HepG2 (cell line): Measurements from ENCODE around the gene TRIP4. TPM values are rescaled to one million over a fixed set of nuclear protein-coding genes. Genes with fewer than 3 reads are reported as not detected.

Experiments
- ATAC-seq: fragments of 200-7000 bp; cut with Tn5 transposase; 3 replicates; pipeline ENCODE4 v1.9.1; 2020; ENCODE audit warnings: mild to moderate bottlenecking, moderate library complexity
- BruUV-seq: library from RNA; stranded (reverse); fragments of 400-500 nt; replicated peaks from 2 replicates; lab custom pipeline; 2021; lab: Mats Ljungman, UMichigan
- CTCF ChIA-PET: fragments of 300-600 bp; formaldehyde crosslinking; extraction: SDS; loops from one replicate; lab custom pipeline; 2021; ENCODE audit warnings: low total read pairs, inconsistent platforms, low intra/inter-chr PET ratio; lab: Yijun Ruan, JAX
- POLR2A ChIA-PET: fragments of 350-600 bp; sonication (Branson Sonifier 250); formaldehyde crosslinking; loops from one replicate; lab custom pipeline; 2020; ENCODE audit warnings: antibody characterized with exemption, inconsistent platforms; lab: Yijun Ruan, JAX
- DNase-seq: peaks from one replicate; pipeline ENCODE4 v3.0.0-alpha.2; 2015; ENCODE audit warnings: low spot score
- FAIRE-seq: peaks from 3 replicates; lab custom pipeline; 2011; peaks lifted over from hg19 to GRCh38; lab: Jason Lieb, UNC
- H2AFZ ChIP-seq: one replicate; pipeline ENCODE4 v1.6.1; 2011; ENCODE audit warnings: low read length, inconsistent platforms
- H3K27ac ChIP-seq: fragments of 300-600 bp; 3 replicates; pipeline ENCODE4 v1.8.0; 2011; ENCODE audit warnings: mixed run types, mild to moderate bottlenecking, mixed read lengths, low read length, inconsistent platforms; ENCODE audit not compliant: insufficient read depth; ENCODE audit errors: extremely low read length
- H3K27me3 ChIP-seq, 2 experiments: fragments of 200-600 bp in 1 of 2; 2 replicates in 1 of 2; 3 replicates in 1 of 2; pipeline versions ENCODE4 v1.6.0 to v1.8.0; 2011; ENCODE audit warnings: low read length in 2 of 2, mild to moderate bottlenecking in 2 of 2, moderate library complexity in 2 of 2, inconsistent platforms in 1 of 2; ENCODE audit not compliant: insufficient read depth in 2 of 2, control insufficient read depth in 1 of 2
- H3K36me3 ChIP-seq, 2 experiments: fragments of 200-600 bp in 1 of 2; replicated peaks in 1 of 2; 2 replicates in 1 of 2; 3 replicates in 1 of 2; pipeline versions ENCODE4 v1.5.1 to v1.8.0; 2011; ENCODE audit warnings: low read length in 2 of 2, inconsistent platforms in 1 of 2; ENCODE audit not compliant: insufficient read depth in 2 of 2, control insufficient read depth in 1 of 2
- H3K4me1 ChIP-seq: 2 replicates; pipeline ENCODE4 v1.5.1; 2012; ENCODE audit warnings: low read length, inconsistent platforms; ENCODE audit not compliant: insufficient read depth
- H3K4me2 ChIP-seq: 2 replicates; pipeline ENCODE4 v1.6.0; 2011; ENCODE audit warnings: low read depth, low read length, inconsistent platforms
- H3K4me3 ChIP-seq, 3 experiments: fragments of 200-600 bp in 1 of 3; sonication (generic), shearing (Covaris generic) in 1 of 3; replicated peaks in 1 of 3; 2 replicates each; pipeline ENCODE4 v1.5.1; 2011 to 2016; ENCODE audit warnings: low read length in 3 of 3, inconsistent platforms in 2 of 3, low read depth in 2 of 3, mild to moderate bottlenecking in 2 of 3, control low read depth in 1 of 3, mixed read lengths in 1 of 3; ENCODE audit not compliant: insufficient read depth in 1 of 3
- H3K79me2 ChIP-seq: one replicate; pipeline ENCODE4 v1.6.1; 2011; ENCODE audit warnings: low read length, inconsistent platforms; ENCODE audit not compliant: insufficient read depth
- H3K9ac ChIP-seq: 2 replicates; pipeline ENCODE4 v1.6.0; 2011; ENCODE audit warnings: mild to moderate bottlenecking, low read depth, low read length, inconsistent platforms; ENCODE audit not compliant: insufficient read depth
- H3K9me3 ChIP-seq: 2 replicates; pipeline ENCODE4 v1.5.1; 2012; ENCODE audit warnings: mild to moderate bottlenecking, low read length
- H4K20me1 ChIP-seq: 2 replicates; pipeline ENCODE4 v1.6.0; 2011; ENCODE audit warnings: inconsistent platforms, mild to moderate bottlenecking, low read length, moderate library complexity; ENCODE audit not compliant: insufficient read depth
- AKAP8 ChIP-seq: sonication (generic); formaldehyde crosslinking; IDR thresholded peaks from 2 replicates; pipeline ENCODE4 v1.5.1; 2020; ENCODE audit warnings: mild to moderate bottlenecking, missing genetic modification reagents
- CCAR2 ChIP-seq: fragments of 200-400 bp; formaldehyde crosslinking; optimal IDR thresholded peaks from 2 replicates; pipeline ENCODE3; 2018; ENCODE audit warnings: low read depth, mild to moderate bottlenecking, low read length, moderate library complexity
- JUND ChIP-seq: sonication (generic); formaldehyde crosslinking; IDR thresholded peaks from 2 replicates; pipeline ENCODE4 v1.8.0; 2022; ENCODE audit warnings: mild to moderate bottlenecking, missing genetic modification reagents
- TAF1 ChIP-seq: sonication (generic); formaldehyde crosslinking; IDR thresholded peaks from 2 replicates; pipeline ENCODE4 v1.4.0; 2020; ENCODE audit warnings: missing genetic modification reagents
- ZNF34 ChIP-seq: sonication (generic); formaldehyde crosslinking; IDR thresholded peaks from 2 replicates; pipeline ENCODE4 v1.4.0; 2020; ENCODE audit warnings: mild to moderate bottlenecking, missing genetic modification reagents, borderline replicate concordance
- ZNF510 ChIP-seq: sonication (generic); formaldehyde crosslinking; IDR thresholded peaks from 2 replicates; pipeline ENCODE4 v1.4.0; 2020; ENCODE audit warnings: low read depth, mild to moderate bottlenecking, missing genetic modification reagents
- ZNF629 ChIP-seq: sonication (generic); formaldehyde crosslinking; conservative IDR thresholded peaks from 2 replicates; pipeline ENCODE4 v1.5.0; 2020; ENCODE audit warnings: missing genetic modification reagents
- ZNF790 ChIP-seq: sonication (generic); formaldehyde crosslinking; IDR thresholded peaks from 2 replicates; pipeline ENCODE4 v1.8.0; 2022; ENCODE audit warnings: missing genetic modification reagents, mild to moderate bottlenecking, borderline replicate concordance
- WGBS: methylation state at CpG from one replicate; pipeline ENCODE4 v1.1.6; 2017; ENCODE audit warnings: low lambda C conversion rate; 5-methylcytosine and 5-hydroxymethylcytosine counted together
- in situ Hi-C: cut with HindIII; loops from 2 replicates; pipeline ENCODE4 v1.10.0; 2017; ENCODE audit warnings: low pct_unique_long_range_greater_than_20kb; ENCODE audit not compliant: extremely low pct_ligation_motif_present
- intact Hi-C: fragments of 100-400 bp; cut with micrococcal nuclease; formaldehyde crosslinking; loops from one replicate; pipeline ENCODE4 v1.10.0; 2022; ENCODE audit not compliant: unreplicated experiment
- polyA plus RNA-seq, 8 experiments: library from polyadenylated mRNA; depleted of rRNA in 3 of 8; stranded (reverse) in 7 of 8; unstranded in 1 of 8; fragments of >200 nt; fragmentation: Illumina TruSeq in 4 of 8; extraction: Trizol in 4 of 8; gene quantifications; 2 replicates each; pipeline versions ENCODE4 v1.2.1 to v1.2.3, GENCODE V29; 2011 to 2016; ENCODE audit warnings: low read depth in 4 of 8, missing spikeins in 1 of 8, mixed read lengths in 1 of 8; ENCODE audit not compliant: insufficient read depth in 1 of 8
- total RNA-seq, 5 experiments: library from RNA; depleted of rRNA; stranded (reverse); fragments of >200 nt; fragmentation: Illumina TruSeq; extraction: Trizol; gene quantifications; 2 replicates each; pipeline ENCODE4 v1.2.3, GENCODE V29; 2016; ENCODE audit warnings: low read depth in 1 of 5
- TF ChIP-seq, protein P1 (sequence below), 2 experiments: sonication (generic) in 1 of 2; formaldehyde crosslinking in 1 of 2; IDR thresholded peaks; 2 replicates each; pipeline versions ENCODE4 v1.4.0 to v1.6.1; 2016 to 2020; ENCODE audit warnings: borderline replicate concordance in 1 of 2, low read depth in 1 of 2, mild to moderate bottlenecking in 1 of 2, missing genetic modification reagents in 1 of 2
- TF ChIP-seq, protein P2 (sequence below): sonication (generic); formaldehyde crosslinking; IDR thresholded peaks from 2 replicates; pipeline ENCODE4 v1.4.0; 2020; ENCODE audit warnings: missing genetic modification reagents
- TF ChIP-seq, protein P3 (sequence below): IDR thresholded peaks from 2 replicates; pipeline ENCODE4 v1.6.1; 2012; ENCODE audit warnings: low read length, improper control_type of control experiment

TRIP4 gene
- total and polyA plus RNA-seq, 2 of the 13 experiments (the other 11 are each of a cell fraction or from before 2014, with no cell fraction given), result 7.1 to 11.8 TPM

DNA sequence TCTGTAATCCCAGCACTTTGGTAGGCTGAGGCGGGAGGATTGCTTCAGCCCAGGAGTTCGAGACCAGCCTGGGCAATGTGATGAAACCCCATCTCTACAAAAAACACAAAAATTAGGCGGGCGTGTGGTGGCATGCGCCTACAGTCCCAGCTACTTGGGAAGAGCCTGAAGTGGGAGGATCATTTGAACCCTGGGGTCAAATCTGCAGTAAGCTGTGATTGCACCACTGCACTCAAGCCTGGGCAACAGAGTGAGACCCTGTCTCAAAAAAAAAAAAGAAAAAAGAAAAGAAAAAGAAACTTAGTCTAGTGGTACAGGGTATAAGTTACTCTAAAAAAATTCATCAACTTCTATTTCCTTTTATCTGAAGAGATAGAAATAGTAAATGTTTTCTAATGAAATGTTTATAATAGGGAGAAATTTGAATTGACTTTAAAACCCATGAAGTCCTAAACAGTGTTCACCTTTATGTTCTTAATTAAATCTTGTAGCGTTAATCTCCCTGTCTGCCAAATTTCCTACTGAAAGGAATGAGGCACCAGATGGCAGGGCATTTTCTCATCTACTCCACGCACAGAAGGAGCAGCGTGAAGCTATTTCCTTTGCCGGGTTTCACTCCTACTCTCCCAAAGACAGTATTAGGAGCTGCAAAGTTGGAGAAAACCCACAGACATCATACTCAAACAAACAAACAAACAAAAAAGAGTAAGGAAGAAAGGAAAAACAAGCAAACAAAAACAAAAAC is 8.2 kb upstream of the TRIP4 start:
- Histone ChIP-seq H3K4me3 (peak overlapping the region in 2 of 3 experiments; percentile 32 to 85; a peak in 2 of 6 replicates), H3K4me2 (peak overlapping the region; percentile 86), H3K9me3 (no peaks in the 10 kb centered on the region), H3K36me3 (peaks cover 0 to 8% of the 10 kb centered on the region in 2 experiments; a peak in 1 of 5 replicates), H2AFZ (no peak overlapping the region), H4K20me1 (no peaks in the 10 kb centered on the region), H3K79me2 (peaks cover 26% of the 10 kb centered on the region), H3K27me3 (no peaks in the 10 kb centered on the region; a peak in 1 of 5 replicates), H3K4me1 (peaks cover 30% of the 10 kb centered on the region), H3K9ac (peak overlapping the region; percentile 8; the same call in 1 of the 2 replicates), H3K27ac (no peak overlapping the region)
- FAIRE-seq (no peak), ATAC-seq (no peak), DNase-seq (no peak)
- in situ Hi-C loops, result no loop called here
- BruUV-seq, result no TSS peak
- intact Hi-C loops, result no loop called here
- ChIA-PET CTCF (no interaction called here), POLR2A (no interaction called here)
- WGBS, result 81% methylated on average over 9 of the region's 9 CpGs
- TF ChIP-seq ZNF34 (CRISPR knock-in tag) (no peak), TAF1 (no peak), ZNF790 (CRISPR knock-in tag) (no peak), ZNF629 (peak; percentile 20; the same call in 1 of the 2 replicates), AKAP8 (CRISPR knock-in tag) (no peak), ZNF510 (CRISPR knock-in tag) (no peak), JUND (CRISPR knock-in tag) (no peak), CCAR2 (no peak)
- TF ChIP-seq, protein P1, sequence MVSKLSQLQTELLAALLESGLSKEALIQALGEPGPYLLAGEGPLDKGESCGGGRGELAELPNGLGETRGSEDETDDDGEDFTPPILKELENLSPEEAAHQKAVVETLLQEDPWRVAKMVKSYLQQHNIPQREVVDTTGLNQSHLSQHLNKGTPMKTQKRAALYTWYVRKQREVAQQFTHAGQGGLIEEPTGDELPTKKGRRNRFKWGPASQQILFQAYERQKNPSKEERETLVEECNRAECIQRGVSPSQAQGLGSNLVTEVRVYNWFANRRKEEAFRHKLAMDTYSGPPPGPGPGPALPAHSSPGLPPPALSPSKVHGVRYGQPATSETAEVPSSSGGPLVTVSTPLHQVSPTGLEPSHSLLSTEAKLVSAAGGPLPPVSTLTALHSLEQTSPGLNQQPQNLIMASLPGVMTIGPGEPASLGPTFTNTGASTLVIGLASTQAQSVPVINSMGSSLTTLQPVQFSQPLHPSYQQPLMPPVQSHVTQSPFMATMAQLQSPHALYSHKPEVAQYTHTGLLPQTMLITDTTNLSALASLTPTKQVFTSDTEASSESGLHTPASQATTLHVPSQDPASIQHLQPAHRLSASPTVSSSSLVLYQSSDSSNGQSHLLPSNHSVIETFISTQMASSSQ (IDR thresholded peaks at IDR 0.05; ENCODE audit: low read depth), result no peak
- TF ChIP-seq, protein P1 (CRISPR knock-in tag; IDR thresholded peaks at IDR 0.05; ENCODE audit: borderline replicate concordance), result no peak
- TF ChIP-seq, protein P2, sequence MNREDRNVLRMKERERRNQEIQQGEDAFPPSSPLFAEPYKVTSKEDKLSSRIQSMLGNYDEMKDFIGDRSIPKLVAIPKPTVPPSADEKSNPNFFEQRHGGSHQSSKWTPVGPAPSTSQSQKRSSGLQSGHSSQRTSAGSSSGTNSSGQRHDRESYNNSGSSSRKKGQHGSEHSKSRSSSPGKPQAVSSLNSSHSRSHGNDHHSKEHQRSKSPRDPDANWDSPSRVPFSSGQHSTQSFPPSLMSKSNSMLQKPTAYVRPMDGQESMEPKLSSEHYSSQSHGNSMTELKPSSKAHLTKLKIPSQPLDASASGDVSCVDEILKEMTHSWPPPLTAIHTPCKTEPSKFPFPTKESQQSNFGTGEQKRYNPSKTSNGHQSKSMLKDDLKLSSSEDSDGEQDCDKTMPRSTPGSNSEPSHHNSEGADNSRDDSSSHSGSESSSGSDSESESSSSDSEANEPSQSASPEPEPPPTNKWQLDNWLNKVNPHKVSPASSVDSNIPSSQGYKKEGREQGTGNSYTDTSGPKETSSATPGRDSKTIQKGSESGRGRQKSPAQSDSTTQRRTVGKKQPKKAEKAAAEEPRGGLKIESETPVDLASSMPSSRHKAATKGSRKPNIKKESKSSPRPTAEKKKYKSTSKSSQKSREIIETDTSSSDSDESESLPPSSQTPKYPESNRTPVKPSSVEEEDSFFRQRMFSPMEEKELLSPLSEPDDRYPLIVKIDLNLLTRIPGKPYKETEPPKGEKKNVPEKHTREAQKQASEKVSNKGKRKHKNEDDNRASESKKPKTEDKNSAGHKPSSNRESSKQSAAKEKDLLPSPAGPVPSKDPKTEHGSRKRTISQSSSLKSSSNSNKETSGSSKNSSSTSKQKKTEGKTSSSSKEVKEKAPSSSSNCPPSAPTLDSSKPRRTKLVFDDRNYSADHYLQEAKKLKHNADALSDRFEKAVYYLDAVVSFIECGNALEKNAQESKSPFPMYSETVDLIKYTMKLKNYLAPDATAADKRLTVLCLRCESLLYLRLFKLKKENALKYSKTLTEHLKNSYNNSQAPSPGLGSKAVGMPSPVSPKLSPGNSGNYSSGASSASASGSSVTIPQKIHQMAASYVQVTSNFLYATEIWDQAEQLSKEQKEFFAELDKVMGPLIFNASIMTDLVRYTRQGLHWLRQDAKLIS (CRISPR knock-in tag), result no peak
- TF ChIP-seq, protein P3, sequence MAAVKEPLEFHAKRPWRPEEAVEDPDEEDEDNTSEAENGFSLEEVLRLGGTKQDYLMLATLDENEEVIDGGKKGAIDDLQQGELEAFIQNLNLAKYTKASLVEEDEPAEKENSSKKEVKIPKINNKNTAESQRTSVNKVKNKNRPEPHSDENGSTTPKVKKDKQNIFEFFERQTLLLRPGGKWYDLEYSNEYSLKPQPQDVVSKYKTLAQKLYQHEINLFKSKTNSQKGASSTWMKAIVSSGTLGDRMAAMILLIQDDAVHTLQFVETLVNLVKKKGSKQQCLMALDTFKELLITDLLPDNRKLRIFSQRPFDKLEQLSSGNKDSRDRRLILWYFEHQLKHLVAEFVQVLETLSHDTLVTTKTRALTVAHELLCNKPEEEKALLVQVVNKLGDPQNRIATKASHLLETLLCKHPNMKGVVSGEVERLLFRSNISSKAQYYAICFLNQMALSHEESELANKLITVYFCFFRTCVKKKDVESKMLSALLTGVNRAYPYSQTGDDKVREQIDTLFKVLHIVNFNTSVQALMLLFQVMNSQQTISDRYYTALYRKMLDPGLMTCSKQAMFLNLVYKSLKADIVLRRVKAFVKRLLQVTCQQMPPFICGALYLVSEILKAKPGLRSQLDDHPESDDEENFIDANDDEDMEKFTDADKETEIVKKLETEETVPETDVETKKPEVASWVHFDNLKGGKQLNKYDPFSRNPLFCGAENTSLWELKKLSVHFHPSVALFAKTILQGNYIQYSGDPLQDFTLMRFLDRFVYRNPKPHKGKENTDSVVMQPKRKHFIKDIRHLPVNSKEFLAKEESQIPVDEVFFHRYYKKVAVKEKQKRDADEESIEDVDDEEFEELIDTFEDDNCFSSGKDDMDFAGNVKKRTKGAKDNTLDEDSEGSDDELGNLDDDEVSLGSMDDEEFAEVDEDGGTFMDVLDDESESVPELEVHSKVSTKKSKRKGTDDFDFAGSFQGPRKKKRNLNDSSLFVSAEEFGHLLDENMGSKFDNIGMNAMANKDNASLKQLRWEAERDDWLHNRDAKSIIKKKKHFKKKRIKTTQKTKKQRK, result no peak
